Measurements from ENCODE around the gene F7. TPM values are rescaled to one million over a fixed set of nuclear protein-coding genes. Genes with fewer than 3 reads are reported as not detected.

The F7 gene
- total RNA-seq, 1 donor from 2014 or later, result 3.0 TPM

- Mint-ChIP-seq H3K4me3 (no peak overlapping the region), H3K36me3 (no peaks in the 10 kb centered on the region), H3K4me1 (ENCODE audit: unreplicated experiment) (peaks cover 4% of the 10 kb centered on the region), H3K27ac (no peak overlapping the region), H3K9me3 (no peaks in the 10 kb centered on the region), H3K27me3 (peaks cover 3% of the 10 kb centered on the region)
- TF ChIP-seq CTCF (conservative IDR thresholded peaks at IDR 0.05), result no peak
- no peak for DNase-seq (ENCODE audit: extremely low spot score, unreplicated experiment)
Measured at GRCh38 chr13:113090415-113090770, 15.2 kb upstream of the F7 start.

GRCh38 chr13:113090806-113091205 is 14.8 kb upstream of the F7 start:
- DNase-seq (ENCODE audit: extremely low spot score, unreplicated experiment), result no peak
- peaks cover 4% of the 10 kb centered on the region for H3K4me1 Mint-ChIP-seq (ENCODE audit: unreplicated experiment)
- no peaks in the 10 kb centered on the region for H3K9me3 Mint-ChIP-seq
- no peak for TF ChIP-seq CTCF (conservative IDR thresholded peaks at IDR 0.05)
- no peak overlapping the region for H3K4me3 Mint-ChIP-seq
- H3K27me3 Mint-ChIP-seq, result peaks cover 3% of the 10 kb centered on the region
- H3K27ac Mint-ChIP-seq, result no peak overlapping the region
- H3K36me3 Mint-ChIP-seq, result no peaks in the 10 kb centered on the region

GRCh38 chr13:113091211-113091771 is 14.3 kb upstream of the F7 start:
- Mint-ChIP-seq H3K36me3 (no peaks in the 10 kb centered on the region), H3K27me3 (peaks cover 3% of the 10 kb centered on the region), H3K27ac (no peak overlapping the region), H3K9me3 (no peaks in the 10 kb centered on the region), H3K4me3 (no peak overlapping the region), H3K4me1 (ENCODE audit: unreplicated experiment) (peaks cover 4% of the 10 kb centered on the region)
- no peak for DNase-seq (ENCODE audit: extremely low spot score, unreplicated experiment)
- TF ChIP-seq CTCF (conservative IDR thresholded peaks at IDR 0.05), result no peak

DNA sequence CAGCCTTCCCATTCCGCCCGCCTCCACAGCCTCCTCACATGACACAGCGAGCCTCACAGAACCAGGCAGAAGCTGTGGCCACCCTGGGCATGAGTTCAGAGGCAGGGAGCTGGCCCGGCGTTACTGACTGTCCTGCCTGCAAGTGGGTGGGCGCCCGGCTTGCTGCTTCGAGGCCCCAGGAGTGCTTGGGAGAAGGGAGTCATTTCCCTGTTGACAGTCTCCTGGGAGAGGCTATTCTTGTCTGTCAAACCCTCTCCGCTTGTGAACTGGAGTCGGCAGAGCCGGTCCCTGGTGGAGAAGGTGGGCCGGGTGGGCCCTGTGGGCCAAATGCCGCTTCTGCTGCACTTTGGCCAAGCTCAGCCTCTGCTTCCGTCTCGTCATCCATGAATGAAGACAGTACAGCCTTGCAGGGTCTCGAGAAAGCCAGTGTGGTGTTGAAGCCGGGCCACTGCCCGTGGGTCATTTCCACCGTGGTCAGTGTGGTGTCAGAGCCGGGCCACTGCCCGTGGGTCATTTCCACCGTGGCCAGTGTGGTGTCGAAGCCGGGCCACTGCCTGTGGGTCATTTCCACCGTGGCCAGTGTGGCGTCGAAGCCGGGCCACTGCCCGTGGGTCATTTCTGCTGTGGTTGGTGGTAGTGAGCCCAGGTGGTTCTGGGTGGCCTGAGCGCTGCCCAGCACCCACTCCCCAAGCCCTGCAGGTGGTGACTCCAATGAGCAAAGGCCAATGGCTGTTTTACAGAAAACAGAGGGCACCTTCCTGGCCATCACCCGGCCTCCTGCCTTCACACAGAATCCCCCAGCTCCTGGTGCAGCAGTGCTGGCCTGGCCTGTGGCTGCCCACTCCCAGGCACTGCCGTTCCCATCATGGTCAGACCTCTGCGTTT is 13.5 kb upstream of the F7 start:
- no peak for DNase-seq (ENCODE audit: extremely low spot score, unreplicated experiment)
- Mint-ChIP-seq H3K27ac (no peak overlapping the region), H3K4me3 (no peak overlapping the region), H3K4me1 (ENCODE audit: unreplicated experiment) (peaks cover 4% of the 10 kb centered on the region), H3K27me3 (peaks cover 3% of the 10 kb centered on the region), H3K9me3 (no peaks in the 10 kb centered on the region), H3K36me3 (no peaks in the 10 kb centered on the region)
- TF ChIP-seq CTCF (conservative IDR thresholded peaks at IDR 0.05), result no peak

DNA sequence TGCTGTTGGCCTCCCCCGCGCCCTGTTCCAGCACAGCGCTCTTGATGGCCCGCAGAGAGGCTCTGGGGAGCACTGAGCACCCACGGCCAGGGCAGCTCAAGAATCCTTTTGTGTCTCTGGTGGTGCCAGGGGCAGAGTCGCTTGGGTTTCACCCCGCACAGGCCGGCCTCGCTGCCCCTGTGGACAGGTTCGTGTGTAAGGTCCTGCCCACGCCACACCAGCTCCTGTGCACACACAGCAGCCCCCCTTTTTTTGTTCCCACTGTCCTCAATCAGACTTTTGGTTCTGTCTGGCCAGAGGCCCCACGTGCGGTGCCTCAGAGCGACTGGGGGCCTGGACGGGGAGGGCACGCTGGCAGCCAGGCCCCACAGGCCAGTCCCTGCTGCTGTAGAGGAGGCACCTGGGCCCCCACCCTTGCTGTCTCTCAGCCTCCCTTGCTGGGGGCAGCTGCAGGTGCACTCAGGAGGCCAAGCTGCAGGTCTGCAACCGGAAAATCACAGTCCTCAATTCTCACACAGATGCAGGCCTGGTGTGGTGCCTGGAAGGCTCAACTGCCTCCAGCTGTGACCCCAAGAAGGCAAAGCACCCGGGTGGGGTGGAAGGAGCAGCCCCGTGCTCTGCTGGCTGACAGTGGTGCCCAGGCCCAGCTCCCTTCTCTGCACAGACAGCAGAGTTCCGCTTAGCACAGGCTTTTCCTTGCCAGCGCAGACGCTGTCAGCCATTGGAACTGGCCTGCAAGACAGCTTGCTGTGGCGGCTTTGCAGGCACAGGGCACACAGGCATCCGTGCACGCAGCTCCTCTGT is 12.6 kb upstream of the F7 start:
- TF ChIP-seq CTCF (conservative IDR thresholded peaks at IDR 0.05), result no peak
- no peak overlapping the region for H3K4me3 Mint-ChIP-seq
- H3K36me3 Mint-ChIP-seq, result peaks cover 1% of the 10 kb centered on the region
- peaks cover 6% of the 10 kb centered on the region for H3K4me1 Mint-ChIP-seq (ENCODE audit: unreplicated experiment)
- no peaks in the 10 kb centered on the region for H3K9me3 Mint-ChIP-seq
- peaks cover 3% of the 10 kb centered on the region for H3K27me3 Mint-ChIP-seq
- H3K27ac Mint-ChIP-seq, result no peak overlapping the region
- no peak for DNase-seq (ENCODE audit: extremely low spot score, unreplicated experiment)

Data from type B pancreatic cell (in vitro differentiated cells).